Measurements from ENCODE around the gene MCTP1.

MCTP1 gene

GRCh38 chr5:95256991-95257390 is 27.9 kb downstream of the MCTP1 start:
- Histone ChIP-seq H3K9me3 (ENCODE audit: control insufficient read depth, low read length) (no peaks in the 10 kb centered on the region), H3K4me3 (ENCODE audit: low read depth, low read length) (no peak overlapping the region), H3K27ac (no peak overlapping the region), H3K79me2 (no peaks in the 10 kb centered on the region), H3K9ac (no peak overlapping the region), H3K4me1 (no peaks in the 10 kb centered on the region), H3K27me3 (ENCODE audit: control insufficient read depth, insufficient read depth, low read length) (no peaks in the 10 kb centered on the region), H3K36me3 (ENCODE audit: control insufficient read depth, insufficient read depth, low read length) (no peaks in the 10 kb centered on the region), H3K4me2 (ENCODE audit: low read length) (no peak overlapping the region), H2AFZ (no peak overlapping the region)
- TF ChIP-seq CTCF (IDR thresholded peaks at IDR 0.05), result no peak

- Histone ChIP-seq H3K36me3 (ENCODE audit: control insufficient read depth, insufficient read depth, low read length) (no peaks in the 10 kb centered on the region), H3K9me3 (ENCODE audit: control insufficient read depth, low read length) (no peaks in the 10 kb centered on the region), H3K9ac (no peak overlapping the region), H3K27ac (no peak overlapping the region), H3K4me3 (ENCODE audit: low read depth, low read length) (no peak overlapping the region), H2AFZ (no peak overlapping the region), H3K4me1 (no peaks in the 10 kb centered on the region), H3K79me2 (no peaks in the 10 kb centered on the region), H3K4me2 (ENCODE audit: low read length) (no peak overlapping the region), H3K27me3 (ENCODE audit: control insufficient read depth, insufficient read depth, low read length) (no peaks in the 10 kb centered on the region)
- no peak for TF ChIP-seq CTCF (IDR thresholded peaks at IDR 0.05)
Observed at GRCh38 chr5:95256446-95256845, 28.4 kb downstream of the MCTP1 start.

- Histone ChIP-seq H3K4me1 (no peaks in the 10 kb centered on the region), H2AFZ (no peak overlapping the region), H3K79me2 (no peaks in the 10 kb centered on the region), H3K4me2 (ENCODE audit: low read length) (no peak overlapping the region), H3K9me3 (ENCODE audit: control insufficient read depth, low read length) (no peaks in the 10 kb centered on the region), H3K27me3 (ENCODE audit: control insufficient read depth, insufficient read depth, low read length) (no peaks in the 10 kb centered on the region), H3K27ac (no peak overlapping the region), H3K4me3 (ENCODE audit: low read depth, low read length) (no peak overlapping the region), H3K36me3 (ENCODE audit: control insufficient read depth, insufficient read depth, low read length) (no peaks in the 10 kb centered on the region), H3K9ac (no peak overlapping the region)
- TF ChIP-seq CTCF (IDR thresholded peaks at IDR 0.05), result no peak
Observed at GRCh38 chr5:95252801-95253200, 32.1 kb downstream of the MCTP1 start.

GRCh38 chr5:95251185-95251584 is 33.7 kb downstream of the MCTP1 start:
- Histone ChIP-seq H3K4me3 (ENCODE audit: low read depth, low read length) (no peak overlapping the region), H3K9me3 (ENCODE audit: control insufficient read depth, low read length) (no peaks in the 10 kb centered on the region), H3K9ac (no peak overlapping the region), H3K27me3 (ENCODE audit: control insufficient read depth, insufficient read depth, low read length) (no peaks in the 10 kb centered on the region), H3K36me3 (ENCODE audit: control insufficient read depth, insufficient read depth, low read length) (no peaks in the 10 kb centered on the region), H3K4me2 (ENCODE audit: low read length) (no peak overlapping the region), H3K27ac (no peak overlapping the region), H3K4me1 (no peaks in the 10 kb centered on the region), H2AFZ (no peak overlapping the region), H3K79me2 (no peaks in the 10 kb centered on the region)
- no peak for TF ChIP-seq CTCF (IDR thresholded peaks at IDR 0.05)

- Histone ChIP-seq H2AFZ (no peak overlapping the region), H3K36me3 (ENCODE audit: control insufficient read depth, insufficient read depth, low read length) (no peaks in the 10 kb centered on the region), H3K4me3 (ENCODE audit: low read depth, low read length) (no peak overlapping the region), H3K27me3 (ENCODE audit: control insufficient read depth, insufficient read depth, low read length) (no peaks in the 10 kb centered on the region), H3K9me3 (ENCODE audit: control insufficient read depth, low read length) (no peaks in the 10 kb centered on the region), H3K27ac (no peak overlapping the region), H3K4me1 (no peaks in the 10 kb centered on the region), H3K9ac (no peak overlapping the region), H3K4me2 (ENCODE audit: low read length) (no peak overlapping the region), H3K79me2 (no peaks in the 10 kb centered on the region)
- TF ChIP-seq CTCF (IDR thresholded peaks at IDR 0.05), result no peak
Observed at GRCh38 chr5:95244479-95244878, 40.4 kb downstream of the MCTP1 start.

Measured in parathyroid adenoma (tissue), 2 donors.